HG03378 (cell line): Measurements from ENCODE around the gene PSMA2.
A peak's percentile ranks its signal among the peaks of the same experiment; 100 is the strongest.
"Not testable (repeated sequence)": the region's sequence is repeated elsewhere in the genome, so short reads cannot be mapped to it uniquely, and the experiment has no call there.

Source experiments
- ATAC-seq: cut with Tn5 transposase; IDR thresholded peaks from one replicate; pipeline ENCODE4 v1.9.1; 2021; ENCODE audit warnings: mild to moderate bottlenecking, moderate library complexity; ENCODE audit not compliant: unreplicated experiment

PSMA2 gene

DNA sequence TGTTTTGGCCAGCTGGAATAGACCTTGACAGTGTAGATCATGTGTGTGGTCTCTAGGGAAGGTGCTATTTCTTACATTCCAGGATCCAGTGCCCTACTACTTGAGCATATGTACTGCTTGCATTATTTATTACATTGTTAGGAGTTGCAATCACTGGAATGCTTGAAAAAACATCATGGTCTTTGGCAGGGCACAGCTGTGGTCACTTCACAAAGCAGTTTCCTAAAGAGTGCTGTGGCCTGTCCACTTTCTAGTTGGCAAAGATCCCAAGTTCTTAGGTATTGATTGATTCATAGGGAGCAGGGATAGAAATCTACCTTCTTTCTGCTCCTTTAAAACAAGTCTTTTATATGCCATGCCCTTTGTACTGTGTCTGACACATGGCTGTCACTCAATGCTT lies 24.7 kb downstream of the PSMA2 start:
- no peak for ATAC-seq

DNA sequence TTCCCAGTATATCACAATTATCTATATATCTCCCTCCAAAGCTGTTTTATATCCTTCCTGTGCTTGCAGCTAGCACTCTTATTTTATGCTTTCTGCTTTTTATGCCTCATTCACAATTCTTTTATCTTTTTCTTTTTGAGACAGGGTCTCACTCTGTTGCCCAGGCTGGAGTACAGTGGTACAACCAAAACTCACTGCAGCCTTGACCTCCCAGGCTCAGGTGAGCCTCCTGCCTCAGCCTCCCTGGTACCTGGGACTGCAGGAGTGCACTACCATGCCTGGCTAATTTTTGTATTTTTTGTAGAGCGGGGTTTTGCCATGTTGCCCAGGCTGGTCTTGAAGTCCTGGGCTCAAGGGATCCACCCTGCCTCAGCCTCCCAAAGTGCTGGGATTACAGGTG lies 25.8 kb downstream of the PSMA2 start:
- ATAC-seq, result no peak

DNA sequence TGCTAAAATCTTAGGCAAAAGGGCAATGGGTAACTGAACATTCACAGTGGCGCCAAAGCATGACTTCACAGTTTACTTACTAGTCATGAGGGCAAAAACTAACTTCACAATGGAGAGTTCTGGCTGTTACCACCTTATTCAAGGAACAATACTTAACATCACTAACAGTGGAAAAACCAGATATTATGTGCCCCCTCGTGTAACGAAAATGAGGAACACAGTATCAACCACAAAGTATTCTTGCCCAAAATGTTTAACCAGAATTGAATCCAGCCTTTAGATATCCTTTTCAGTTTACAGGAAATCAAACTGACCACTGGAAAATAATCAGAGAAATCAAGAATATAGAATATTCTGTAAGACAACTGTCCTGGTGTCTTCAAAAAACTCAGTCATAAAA lies 29.6 kb downstream of the PSMA2 start:
- no peak for ATAC-seq

DNA sequence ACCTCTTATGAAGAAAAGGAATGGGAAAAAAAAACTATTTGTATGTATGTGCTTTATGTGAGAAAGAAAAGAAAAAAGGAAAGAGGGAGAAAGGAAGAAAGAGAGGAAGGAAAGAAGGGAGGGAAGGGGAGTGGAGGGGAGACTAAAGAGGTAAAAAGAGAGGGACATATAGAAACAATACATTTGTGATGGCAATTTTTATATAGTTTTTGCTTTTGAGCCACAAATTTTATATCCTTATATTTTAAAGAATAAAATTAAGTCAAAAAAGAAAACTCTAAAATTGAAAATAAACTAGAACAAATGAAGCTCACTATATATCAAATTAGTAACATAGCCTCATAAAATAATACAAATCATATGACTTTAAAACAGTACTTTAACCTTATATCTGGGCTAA lies 31.1 kb downstream of the PSMA2 start:
- ATAC-seq, result no peak

DNA sequence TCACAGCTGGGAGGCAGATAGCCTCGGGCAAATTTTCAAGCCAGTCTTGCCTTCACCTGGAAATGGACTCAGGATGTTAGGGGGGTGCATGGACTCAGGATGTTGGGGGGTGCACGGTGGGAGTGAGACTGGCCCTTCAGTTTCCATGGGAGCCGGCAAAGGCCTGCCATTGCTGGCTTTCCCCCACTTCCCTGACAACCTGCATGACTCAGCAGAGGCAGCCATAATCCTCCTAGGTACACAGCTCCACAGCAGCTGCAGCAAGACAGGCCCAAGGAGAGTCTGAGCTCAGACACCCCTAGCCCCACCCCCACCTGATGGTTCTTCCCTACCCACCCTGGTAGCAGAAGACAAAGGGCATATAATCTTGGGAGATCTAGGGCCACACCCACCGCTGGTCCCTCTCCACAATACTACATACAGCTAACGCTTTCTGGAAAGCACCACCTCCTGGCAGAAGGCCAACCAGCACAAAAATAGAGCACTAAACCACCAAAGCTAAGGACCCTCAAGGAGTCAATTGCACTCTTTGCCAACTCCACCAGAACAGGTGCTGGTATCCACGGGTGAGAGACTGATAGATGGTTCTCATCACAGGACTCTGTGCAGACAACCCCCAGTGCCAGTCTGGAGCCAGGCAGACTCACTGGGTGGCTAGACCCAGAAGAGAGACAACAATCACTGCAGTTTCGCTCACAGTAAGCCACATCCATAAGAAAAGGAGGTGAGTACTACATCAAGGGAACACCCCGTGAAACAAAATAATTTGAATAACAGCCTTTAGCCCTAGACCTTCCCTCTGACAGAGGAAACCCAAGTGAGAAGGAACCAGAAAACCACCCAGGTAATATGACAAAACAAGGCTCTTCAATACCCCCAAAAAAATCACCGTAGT lies 38.4 kb downstream of the PSMA2 start:
- ATAC-seq, result no peak

DNA sequence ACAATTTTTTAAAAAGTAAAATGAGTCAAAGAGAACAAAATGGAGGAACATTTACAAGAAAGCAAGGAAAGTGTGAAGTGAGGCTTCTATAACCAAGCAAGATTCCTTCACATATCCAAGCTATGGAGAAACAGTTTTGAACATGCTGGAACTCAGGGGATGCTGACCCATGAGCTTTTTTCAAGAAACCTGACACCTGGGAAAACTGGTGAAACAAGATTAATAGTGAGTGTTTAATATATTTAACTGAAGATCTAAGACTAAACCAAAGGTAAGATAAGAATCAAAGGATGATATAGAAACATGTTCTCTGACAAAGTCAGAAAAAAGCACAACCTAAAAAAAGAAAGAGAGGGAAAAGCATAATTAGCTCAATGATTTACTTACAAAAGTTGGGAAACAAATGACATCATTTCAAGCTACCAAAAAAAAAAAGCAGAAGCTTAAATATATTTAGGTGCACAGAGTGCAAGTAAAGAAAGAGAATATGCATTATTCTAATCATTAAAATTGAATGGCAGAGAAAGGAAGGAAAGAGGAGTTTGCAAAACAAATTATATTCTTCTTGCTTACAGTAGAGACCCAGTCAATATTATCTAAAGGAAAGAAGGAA lies 45.0 kb downstream of the PSMA2 start:
- ATAC-seq, result no peak

DNA sequence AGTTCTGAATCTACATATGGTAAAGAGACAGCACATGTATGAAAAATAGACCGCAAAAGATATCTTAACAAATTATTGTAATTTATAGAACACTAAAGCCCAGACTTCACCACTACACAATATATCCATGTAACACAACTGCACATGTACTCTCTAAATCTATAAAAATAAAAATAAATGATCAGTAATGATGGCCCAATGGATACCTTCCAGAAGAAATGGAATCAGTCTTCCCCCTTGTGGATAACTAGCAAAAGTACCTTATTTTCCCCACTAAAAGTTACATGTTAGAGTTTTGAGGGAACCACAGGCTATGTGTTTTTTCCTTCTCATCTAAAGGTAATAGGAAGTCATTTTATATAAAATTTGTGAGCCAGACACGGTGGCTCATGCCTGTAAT lies 45.8 kb downstream of the PSMA2 start:
- ATAC-seq, result no peak

DNA sequence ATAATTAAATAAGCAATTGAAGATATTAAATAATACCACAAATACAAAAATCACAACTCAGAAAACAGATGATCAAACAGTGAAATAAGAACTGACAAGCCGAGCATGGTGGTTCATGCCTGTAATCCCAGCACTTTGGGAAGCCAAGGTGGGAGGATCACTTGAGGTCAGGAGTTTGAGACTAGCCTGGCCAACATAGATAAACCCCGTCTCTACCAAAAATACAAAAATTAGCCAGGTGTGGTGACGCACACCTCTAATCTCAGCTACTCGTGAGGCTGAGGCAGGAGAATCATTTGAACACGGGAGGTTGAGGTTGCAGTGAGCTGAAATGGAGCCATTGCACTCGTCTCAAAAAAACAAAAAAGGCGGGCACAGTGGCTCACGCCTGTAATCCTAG lies 46.8 kb downstream of the PSMA2 start:
- not testable (repeated sequence) for ATAC-seq

DNA sequence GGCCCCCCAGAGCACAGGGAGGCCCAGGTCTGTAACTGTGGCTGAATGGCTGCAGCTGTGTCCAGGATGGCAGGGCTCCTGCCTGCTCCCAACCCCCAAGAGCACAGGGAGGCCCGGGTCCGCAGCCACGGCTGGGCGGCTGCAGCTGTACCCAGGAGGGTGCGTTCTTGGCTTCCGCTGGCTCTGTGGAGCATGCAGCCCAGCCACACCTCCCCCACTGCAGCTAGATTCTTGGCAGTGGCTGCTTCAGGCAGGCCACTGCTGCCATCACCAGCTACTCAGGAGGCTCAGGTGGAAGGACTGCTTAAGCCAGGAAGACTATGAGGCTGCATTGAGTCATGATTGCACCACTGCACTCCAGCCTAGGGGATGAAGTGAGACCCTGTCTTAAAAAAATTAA lies 48.0 kb downstream of the PSMA2 start:
- ATAC-seq, result no peak

DNA sequence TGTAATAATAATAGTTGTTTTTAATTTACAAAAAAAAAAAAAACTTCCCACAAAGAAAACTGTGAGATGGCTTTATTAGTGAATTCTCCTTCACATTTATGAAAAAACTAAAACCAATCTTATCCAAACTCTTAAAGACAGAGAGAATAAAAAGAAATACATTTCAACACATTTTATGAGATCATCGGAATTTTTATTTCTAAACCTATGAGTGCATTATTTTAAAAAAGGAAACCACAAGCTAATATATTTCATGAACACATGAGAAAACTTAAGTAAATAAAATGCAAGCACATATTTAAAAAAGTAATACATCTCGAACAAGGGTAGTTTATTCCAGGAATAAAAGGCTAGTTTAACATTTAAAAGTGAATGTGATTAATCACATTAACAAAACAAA lies 51.6 kb downstream of the PSMA2 start:
- ATAC-seq, result no peak

DNA sequence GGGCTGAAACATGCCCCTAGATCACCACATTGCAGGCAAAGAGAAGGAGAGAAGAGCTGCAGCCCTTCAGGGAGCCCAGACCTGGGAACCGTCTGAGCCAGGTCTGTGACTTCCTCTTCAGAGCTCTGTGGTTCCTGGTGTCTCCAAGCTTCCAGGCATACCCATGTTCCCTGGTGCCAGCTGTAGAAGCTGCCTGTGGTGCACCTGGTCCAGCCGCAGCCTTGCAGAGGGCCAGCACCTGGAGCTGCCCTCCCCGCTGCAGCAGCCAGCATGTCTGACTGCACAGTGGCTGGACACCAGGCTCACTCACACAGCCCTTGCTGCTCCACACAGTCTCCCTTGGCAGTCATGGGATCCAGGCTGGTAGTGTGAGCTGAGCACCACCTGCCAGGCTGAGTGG lies 53.7 kb downstream of the PSMA2 start:
- ATAC-seq, result no peak

DNA sequence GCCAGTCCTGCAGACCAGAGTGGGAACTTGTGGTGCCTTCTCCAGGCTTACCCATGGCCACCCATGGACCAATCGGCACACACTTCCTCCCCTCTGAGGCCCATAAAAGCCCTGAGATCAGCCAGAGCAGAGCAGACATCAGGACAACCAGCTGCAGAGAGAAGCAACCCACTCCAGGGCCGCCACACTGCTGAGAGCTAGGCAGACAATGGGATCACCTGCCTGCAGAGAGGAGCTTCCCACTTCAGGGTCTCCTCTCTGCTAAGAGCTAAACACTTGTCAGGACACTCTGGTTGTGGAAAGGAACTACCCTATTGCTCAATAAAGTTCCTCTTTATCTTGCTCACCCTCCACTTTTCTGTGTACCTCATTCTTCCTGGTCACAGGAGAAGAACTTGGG lies 54.1 kb downstream of the PSMA2 start:
- ATAC-seq, result no peak

DNA sequence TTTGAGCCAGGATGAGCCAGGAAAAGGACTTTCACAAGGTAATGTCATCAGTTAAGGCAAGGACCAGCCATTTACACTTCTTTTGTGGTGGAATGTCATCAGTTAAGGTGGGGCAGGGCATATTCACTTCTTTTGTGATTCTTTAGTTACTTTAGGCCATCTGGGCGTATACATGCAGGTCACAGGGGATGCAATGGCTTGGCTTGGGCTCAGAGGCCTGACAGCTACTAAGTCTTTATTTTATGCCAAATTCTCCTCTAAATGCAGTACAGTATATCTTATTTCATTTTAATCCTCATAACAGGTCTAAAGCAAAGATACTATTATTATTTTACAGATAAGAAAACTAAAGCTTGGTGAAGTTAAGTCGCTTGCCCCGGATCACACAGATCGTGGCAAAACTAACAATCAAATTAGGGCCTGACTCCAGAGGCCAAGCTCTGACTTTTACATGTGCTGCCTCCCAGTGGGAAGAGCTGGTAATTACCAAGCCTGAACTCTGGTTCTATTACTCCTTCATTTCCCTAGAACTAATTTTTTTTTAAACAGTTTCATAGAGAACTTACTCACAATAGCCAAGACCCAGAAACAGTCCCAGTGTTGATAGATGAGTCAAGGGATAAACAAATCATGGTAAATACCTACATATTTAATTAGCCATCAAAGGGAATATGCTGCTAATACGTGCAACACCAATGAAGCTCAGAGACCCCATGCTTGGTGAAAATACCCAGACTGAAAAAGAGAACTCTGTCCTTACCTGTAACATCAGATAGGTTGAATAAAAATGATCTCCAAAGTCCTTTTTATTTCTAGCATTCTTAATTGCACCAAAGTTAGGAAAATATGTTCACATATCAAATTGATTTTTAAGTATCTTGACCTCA lies 55.5 kb downstream of the PSMA2 start:
- peak; percentile 95 for ATAC-seq

DNA sequence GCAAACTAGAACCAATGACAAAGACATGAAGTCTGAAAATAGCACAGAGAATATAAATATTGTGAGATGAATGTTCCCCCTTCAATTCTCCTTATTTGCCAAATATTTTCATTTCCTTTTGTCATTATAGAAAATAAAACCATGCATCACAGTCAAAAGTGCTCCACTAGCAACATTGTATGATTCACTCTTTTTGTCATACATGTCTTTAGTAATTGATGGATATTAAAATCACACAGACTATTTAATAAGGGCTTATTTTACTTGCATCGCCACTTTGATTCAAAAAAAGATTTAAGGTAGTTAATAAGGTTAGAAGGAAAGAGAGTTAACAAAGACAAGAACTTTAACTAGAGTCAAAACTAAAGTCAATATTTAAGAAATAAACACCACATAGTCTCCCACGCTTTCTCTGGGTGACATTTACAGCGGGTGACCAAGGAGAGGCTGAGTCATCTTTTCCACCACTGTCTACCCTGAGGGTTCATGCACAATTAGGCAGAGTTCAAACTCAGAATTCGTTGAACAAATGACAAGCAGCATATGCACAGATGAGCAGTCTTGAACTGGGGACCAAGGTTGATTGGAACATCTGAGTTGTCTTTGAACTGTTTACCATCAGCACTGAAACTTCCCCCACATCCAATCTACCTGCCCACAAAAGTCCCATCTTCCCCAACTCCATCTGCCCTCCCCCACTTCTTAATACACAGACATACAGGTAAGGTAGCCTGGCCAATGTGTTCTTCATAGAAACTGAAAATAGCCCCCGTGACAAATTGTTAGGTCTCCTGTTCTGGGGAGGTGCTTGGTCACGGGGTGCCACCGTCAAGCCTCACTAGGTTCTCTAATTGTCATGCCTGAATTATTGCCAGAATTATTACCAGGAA lies 62.6 kb downstream of the PSMA2 start:
- peak; percentile 99 for ATAC-seq

DNA sequence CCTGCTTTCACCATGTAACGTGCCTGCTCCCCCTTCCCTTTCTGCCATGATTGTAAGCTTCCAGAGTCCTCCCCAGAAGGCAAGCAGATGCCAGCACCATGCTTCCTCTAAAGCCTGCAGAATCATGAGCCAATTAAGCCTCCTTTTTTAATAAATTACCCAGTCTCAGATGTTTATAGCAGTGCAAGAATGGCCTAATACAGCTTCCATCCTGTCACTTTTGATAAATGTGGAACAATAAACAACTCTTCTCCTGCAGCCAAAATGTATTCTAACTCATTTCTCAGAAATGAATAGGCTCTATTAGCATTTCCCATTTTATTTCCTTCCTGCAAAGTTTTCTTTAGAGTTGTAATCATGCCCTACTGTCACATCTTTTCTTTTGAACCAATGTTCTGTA lies 63.5 kb downstream of the PSMA2 start:
- no peak for ATAC-seq
